ENCODE data around the gene RNF20.

Gene RNF20

GRCh38 chr9:101486693-101487442 is 46.8 kb upstream of the RNF20 start:
- peak overlapping the region; percentile 96 for H4K91ac ChIP-seq (ENCODE audit: low read length)
- peak; percentile 72 for DNase-seq
- no peak overlapping the region for H2BK120ac ChIP-seq (ENCODE audit: low read depth, low read length)
- peaks cover 7% of the 10 kb centered on the region for H3K4me1 ChIP-seq (ENCODE audit: control insufficient read depth, insufficient read depth, low read depth, low read length)
- peak overlapping the region; percentile 55 for H3K9ac ChIP-seq (ENCODE audit: low read length)
- peak overlapping the region; percentile 98 for H3K4me2 ChIP-seq (ENCODE audit: low read length, poor library complexity, severe bottlenecking)
- peak overlapping the region; percentile 41 for H2BK15ac ChIP-seq (ENCODE audit: low read depth, poor library complexity, severe bottlenecking)
- peak overlapping the region; percentile 48 for H2BK5ac ChIP-seq (ENCODE audit: low read depth, low read length, poor library complexity, severe bottlenecking)
- H3K18ac ChIP-seq (ENCODE audit: low read depth in 1 of 2, low read length in 2 of 2) = peak overlapping the region; percentile 89 to 91
- H2BK12ac ChIP-seq (ENCODE audit: low read length in 2 of 2) = no peak overlapping the region
- peak overlapping the region; percentile 96 for H2AFZ ChIP-seq (ENCODE audit: low read depth, low read length)
- H2AK5ac ChIP-seq (ENCODE audit: low read length, severe bottlenecking) = no peak overlapping the region
- H3K9me3 ChIP-seq (ENCODE audit: control insufficient read depth, low read length) = no peaks in the 10 kb centered on the region
- no peaks in the 10 kb centered on the region for H3K36me3 ChIP-seq (ENCODE audit: control insufficient read depth in 1 of 2, insufficient read depth in 2 of 2, low read depth in 1 of 2, low read length in 2 of 2)
- H3K23ac ChIP-seq (ENCODE audit: low read length in 2 of 2) = no peak overlapping the region
- peak overlapping the region; percentile 70 to 86 for H3K4me3 ChIP-seq (ENCODE audit: insufficient read depth in 1 of 2, low read depth in 1 of 2, low read length in 2 of 2)
- H3K14ac ChIP-seq (ENCODE audit: low read length in 2 of 2) = peak overlapping the region; percentile 59 to 95
- peaks cover 0 to 45% of the 10 kb centered on the region in 2 experiments for H3K27me3 ChIP-seq (ENCODE audit: control insufficient read depth in 1 of 2, insufficient read depth in 1 of 2, low read length in 2 of 2)
- H4K8ac ChIP-seq (ENCODE audit: low read length) = peak overlapping the region; percentile 98
- WGBS = under 1% methylated on average over 50 of the region's 53 CpGs
- H3K79me1 ChIP-seq (replicated peaks; ENCODE audit: low read length, poor library complexity, severe bottlenecking) = peaks cover 10% of the 10 kb centered on the region
- peak overlapping the region; percentile 51 for H3K27ac ChIP-seq (ENCODE audit: low read length, poor library complexity, severe bottlenecking)
- peak overlapping the region; percentile 77 to 91 for H3K4ac ChIP-seq (ENCODE audit: low read depth in 1 of 2, low read length in 2 of 2)

- peak overlapping the region; percentile 24 for H3K27ac ChIP-seq (ENCODE audit: low read length, poor library complexity, severe bottlenecking)
- H2BK5ac ChIP-seq (ENCODE audit: low read depth, low read length, poor library complexity, severe bottlenecking) = no peak overlapping the region
- WGBS = 54% methylated on average over 6 of the region's 9 CpGs
- H3K79me1 ChIP-seq (replicated peaks; ENCODE audit: low read length, poor library complexity, severe bottlenecking) = peaks cover 9% of the 10 kb centered on the region
- no peak overlapping the region for H2BK120ac ChIP-seq (ENCODE audit: low read depth, low read length)
- peaks cover 7% of the 10 kb centered on the region for H3K4me1 ChIP-seq (ENCODE audit: control insufficient read depth, insufficient read depth, low read depth, low read length)
- no peak overlapping the region for H4K91ac ChIP-seq (ENCODE audit: low read length)
- no peak overlapping the region for H2BK15ac ChIP-seq (ENCODE audit: low read depth, poor library complexity, severe bottlenecking)
- no peak overlapping the region for H3K4me3 ChIP-seq (ENCODE audit: insufficient read depth in 1 of 2, low read depth in 1 of 2, low read length in 2 of 2)
- H2AK5ac ChIP-seq (ENCODE audit: low read length, severe bottlenecking) = no peak overlapping the region
- no peak overlapping the region for H3K23ac ChIP-seq (ENCODE audit: low read length in 2 of 2)
- H3K36me3 ChIP-seq (ENCODE audit: control insufficient read depth in 1 of 2, insufficient read depth in 2 of 2, low read depth in 1 of 2, low read length in 2 of 2) = no peaks in the 10 kb centered on the region
- H3K4me2 ChIP-seq (ENCODE audit: low read length, poor library complexity, severe bottlenecking) = peak overlapping the region; percentile 98
- no peak overlapping the region for H3K9ac ChIP-seq (ENCODE audit: low read length)
- peaks cover 0 to 45% of the 10 kb centered on the region in 2 experiments for H3K27me3 ChIP-seq (ENCODE audit: control insufficient read depth in 1 of 2, insufficient read depth in 1 of 2, low read length in 2 of 2)
- H4K8ac ChIP-seq (ENCODE audit: low read length) = no peak overlapping the region
- no peak overlapping the region for H2AFZ ChIP-seq (ENCODE audit: low read depth, low read length)
- no peak overlapping the region for H3K4ac ChIP-seq (ENCODE audit: low read depth in 1 of 2, low read length in 2 of 2)
- H2BK12ac ChIP-seq (ENCODE audit: low read length in 2 of 2) = no peak overlapping the region
- no peaks in the 10 kb centered on the region for H3K9me3 ChIP-seq (ENCODE audit: control insufficient read depth, low read length)
- H3K14ac ChIP-seq (ENCODE audit: low read length in 2 of 2) = no peak overlapping the region
- H3K18ac ChIP-seq (ENCODE audit: low read depth in 1 of 2, low read length in 2 of 2) = no peak overlapping the region
- no peak for DNase-seq
These were observed 46.2 kb upstream of the RNF20 start for GRCh38 chr9:101487443-101487840.

GRCh38 chr9:101495810-101496209 is 37.8 kb upstream of the RNF20 start:
- Histone ChIP-seq H2BK15ac (ENCODE audit: low read depth, poor library complexity, severe bottlenecking) (no peak overlapping the region), H4K91ac (ENCODE audit: low read length) (no peak overlapping the region)
- WGBS = 0% methylated on average over 1 of the region's 1 CpG

GRCh38 chr9:101498323-101498722 is 35.3 kb upstream of the RNF20 start:
- no peak overlapping the region for H3K23ac ChIP-seq (ENCODE audit: low read length in 2 of 2)
- H2BK120ac ChIP-seq (ENCODE audit: low read depth, low read length) = no peak overlapping the region
- 86% methylated on average over 1 of the region's 2 CpGs for whole genome bisulfite sequencing
- no peak overlapping the region for H2AK5ac ChIP-seq (ENCODE audit: low read length, severe bottlenecking)
- H3K4me2 ChIP-seq (ENCODE audit: low read length, poor library complexity, severe bottlenecking) = no peak overlapping the region
- H2BK12ac ChIP-seq (ENCODE audit: low read length in 2 of 2) = no peak overlapping the region
- no peak overlapping the region for H3K9ac ChIP-seq (ENCODE audit: low read length)
- H3K36me3 ChIP-seq (ENCODE audit: control insufficient read depth in 1 of 2, insufficient read depth in 2 of 2, low read depth in 1 of 2, low read length in 2 of 2) = no peaks in the 10 kb centered on the region
- no peak overlapping the region for H2AFZ ChIP-seq (ENCODE audit: low read depth, low read length)
- no peak overlapping the region for H2BK15ac ChIP-seq (ENCODE audit: low read depth, poor library complexity, severe bottlenecking)
- H3K14ac ChIP-seq (ENCODE audit: low read length in 2 of 2) = no peak overlapping the region
- DNase-seq = no peak
- no peaks in the 10 kb centered on the region for H3K27me3 ChIP-seq (ENCODE audit: control insufficient read depth in 1 of 2, insufficient read depth in 1 of 2, low read length in 2 of 2)
- H3K9me3 ChIP-seq (ENCODE audit: control insufficient read depth, low read length) = no peaks in the 10 kb centered on the region
- no peak overlapping the region for H4K91ac ChIP-seq (ENCODE audit: low read length)
- no peak overlapping the region for H3K4ac ChIP-seq (ENCODE audit: low read depth in 1 of 2, low read length in 2 of 2)
- H2BK5ac ChIP-seq (ENCODE audit: low read depth, low read length, poor library complexity, severe bottlenecking) = no peak overlapping the region
- no peak overlapping the region for H3K4me3 ChIP-seq (ENCODE audit: insufficient read depth in 1 of 2, low read depth in 1 of 2, low read length in 2 of 2)
- no peak overlapping the region for H4K8ac ChIP-seq (ENCODE audit: low read length)
- no peak overlapping the region for H3K27ac ChIP-seq (ENCODE audit: low read length, poor library complexity, severe bottlenecking)
- no peaks in the 10 kb centered on the region for H3K4me1 ChIP-seq (ENCODE audit: control insufficient read depth, insufficient read depth, low read depth, low read length)
- H3K79me1 ChIP-seq (replicated peaks; ENCODE audit: low read length, poor library complexity, severe bottlenecking) = no peaks in the 10 kb centered on the region
- no peak overlapping the region for H3K18ac ChIP-seq (ENCODE audit: low read depth in 1 of 2, low read length in 2 of 2)

More at GRCh38 chr9:101495810-101496209, 37.8 kb upstream of the RNF20 start:
- DNase-seq = peak; percentile 87
- Histone ChIP-seq H2BK120ac (ENCODE audit: low read depth, low read length) (no peak overlapping the region), H3K4me2 (ENCODE audit: low read length, poor library complexity, severe bottlenecking) (no peak overlapping the region), H3K79me1 (replicated peaks; ENCODE audit: low read length, poor library complexity, severe bottlenecking) (no peaks in the 10 kb centered on the region), H2AK5ac (ENCODE audit: low read length, severe bottlenecking) (no peak overlapping the region), H2BK12ac (ENCODE audit: low read length in 2 of 2) (no peak overlapping the region), H2AFZ (ENCODE audit: low read depth, low read length) (no peak overlapping the region), H3K4ac (ENCODE audit: low read depth in 1 of 2, low read length in 2 of 2) (no peak overlapping the region), H3K27ac (ENCODE audit: low read length, poor library complexity, severe bottlenecking) (no peak overlapping the region), H3K36me3 (ENCODE audit: control insufficient read depth in 1 of 2, insufficient read depth in 2 of 2, low read depth in 1 of 2, low read length in 2 of 2) (no peaks in the 10 kb centered on the region), H3K4me1 (ENCODE audit: control insufficient read depth, insufficient read depth, low read depth, low read length) (no peaks in the 10 kb centered on the region), H3K23ac (ENCODE audit: low read length in 2 of 2) (no peak overlapping the region), H3K4me3 (ENCODE audit: insufficient read depth in 1 of 2, low read depth in 1 of 2, low read length in 2 of 2) (no peak overlapping the region), H3K9ac (ENCODE audit: low read length) (no peak overlapping the region), H3K14ac (ENCODE audit: low read length in 2 of 2) (no peak overlapping the region), H3K9me3 (ENCODE audit: control insufficient read depth, low read length) (no peaks in the 10 kb centered on the region), H3K27me3 (ENCODE audit: control insufficient read depth in 1 of 2, insufficient read depth in 1 of 2, low read length in 2 of 2) (no peaks in the 10 kb centered on the region), H4K8ac (ENCODE audit: low read length) (no peak overlapping the region), H2BK5ac (ENCODE audit: low read depth, low read length, poor library complexity, severe bottlenecking) (no peak overlapping the region), H3K18ac (ENCODE audit: low read depth in 1 of 2, low read length in 2 of 2) (no peak overlapping the region)

All from mesenchymal stem cell (in vitro differentiated cells and primary cell).